ENCODE data around the gene COPZ2. TPM values are rescaled to one million over a fixed set of nuclear protein-coding genes. Genes with fewer than 3 reads are reported as not detected.
A peak's percentile ranks its signal among the peaks of the same experiment; 100 is the strongest.
"Not testable (repeated sequence)": the region's sequence is repeated elsewhere in the genome, so short reads cannot be mapped to it uniquely, and the experiment has no call there.

The COPZ2 gene
- polyA plus RNA-seq, 1 donor from 2014 or later = 1.7 TPM

- Mint-ChIP-seq H3K4me1 (peaks cover 8 to 21% (median 15%) of the 10 kb centered on the region in 3 donors), H3K27me3 (peaks cover 31% of the 10 kb centered on the region), H3K9me3 (no peaks in the 10 kb centered on the region), H3K4me3 (peak overlapping the region in 1 of 4 donors; percentile 48), H3K36me3 (no peaks in the 10 kb centered on the region), H3K27ac (no peak overlapping the region)
These were observed 23.6 kb downstream of the COPZ2 start for GRCh38 chr17:48013876-48014594.

GRCh38 chr17:48012654-48013053 lies 24.9 kb downstream of the COPZ2 start:
- H3K27ac Mint-ChIP-seq = peak overlapping the region in 1 of 3 donors; percentile 51
- H3K36me3 Mint-ChIP-seq = no peaks in the 10 kb centered on the region
- H3K9me3 Mint-ChIP-seq = no peaks in the 10 kb centered on the region
- peaks cover 31% of the 10 kb centered on the region for H3K27me3 Mint-ChIP-seq
- peaks cover 8 to 14% (median 14%) of the 10 kb centered on the region in 3 donors for H3K4me1 Mint-ChIP-seq
- H3K4me3 Mint-ChIP-seq = peak overlapping the region in 2 of 4 donors; percentile 79 to 95

- H3K36me3 Mint-ChIP-seq = no peaks in the 10 kb centered on the region
- H3K27me3 Mint-ChIP-seq = peaks cover 31% of the 10 kb centered on the region
- peak overlapping the region; percentile 52 to 95 (median 76) for H3K4me3 Mint-ChIP-seq
- no peaks in the 10 kb centered on the region for H3K9me3 Mint-ChIP-seq
- H3K27ac Mint-ChIP-seq = no peak overlapping the region
- H3K4me1 Mint-ChIP-seq = peaks cover 5 to 12% (median 10%) of the 10 kb centered on the region in 3 donors
These were observed 25.5 kb downstream of the COPZ2 start for GRCh38 chr17:48012151-48012520.

- Mint-ChIP-seq H3K27me3 (peaks cover 36% of the 10 kb centered on the region), H3K36me3 (no peaks in the 10 kb centered on the region), H3K4me1 (peaks cover 5 to 14% (median 12%) of the 10 kb centered on the region in 3 donors), H3K4me3 (peak overlapping the region; percentile 52 to 95 (median 76)), H3K27ac (no peak overlapping the region), H3K9me3 (no peaks in the 10 kb centered on the region)
These were observed 26.0 kb downstream of the COPZ2 start for GRCh38 chr17:48011405-48012150.

GRCh38 chr17:48010193-48010592 lies 27.4 kb downstream of the COPZ2 start:
- Mint-ChIP-seq H3K9me3 (no peaks in the 10 kb centered on the region), H3K27ac (no peak overlapping the region), H3K36me3 (no peaks in the 10 kb centered on the region), H3K4me1 (peaks cover 5 to 12% (median 10%) of the 10 kb centered on the region in 3 donors), H3K27me3 (peaks cover 36% of the 10 kb centered on the region), H3K4me3 (no peak overlapping the region)

- Mint-ChIP-seq H3K36me3 (no peaks in the 10 kb centered on the region), H3K4me1 (peaks cover 5 to 14% (median 11%) of the 10 kb centered on the region in 3 donors), H3K4me3 (no peak overlapping the region), H3K9me3 (no peaks in the 10 kb centered on the region), H3K27me3 (peaks cover 23% of the 10 kb centered on the region), H3K27ac (no peak overlapping the region)
These were observed 30.5 kb downstream of the COPZ2 start for GRCh38 chr17:48006936-48007709.

- Mint-ChIP-seq H3K27me3 (peaks cover 11% of the 10 kb centered on the region), H3K4me1 (peaks cover 0 to 6% (median 6%) of the 10 kb centered on the region in 3 donors), H3K27ac (no peak overlapping the region), H3K36me3 (no peaks in the 10 kb centered on the region), H3K4me3 (no peak overlapping the region), H3K9me3 (no peaks in the 10 kb centered on the region)
These were observed 32.6 kb downstream of the COPZ2 start for GRCh38 chr17:48004983-48005382.

GRCh38 chr17:48003417-48004151 lies 34.0 kb downstream of the COPZ2 start:
- H3K27me3 Mint-ChIP-seq = peaks cover 5% of the 10 kb centered on the region
- H3K27ac Mint-ChIP-seq = no peak overlapping the region
- H3K4me1 Mint-ChIP-seq = peaks cover 0 to 6% (median 6%) of the 10 kb centered on the region in 3 donors
- H3K4me3 Mint-ChIP-seq = no peak overlapping the region
- no peaks in the 10 kb centered on the region for H3K9me3 Mint-ChIP-seq
- no peaks in the 10 kb centered on the region for H3K36me3 Mint-ChIP-seq

GRCh38 chr17:48002916-48003416 lies 34.6 kb downstream of the COPZ2 start:
- no peaks in the 10 kb centered on the region for H3K9me3 Mint-ChIP-seq
- H3K36me3 Mint-ChIP-seq = no peaks in the 10 kb centered on the region
- peak overlapping the region in 1 of 3 donors; percentile 57 for H3K27ac Mint-ChIP-seq
- H3K4me3 Mint-ChIP-seq = no peak overlapping the region
- H3K4me1 Mint-ChIP-seq = peaks cover 0 to 6% (median 6%) of the 10 kb centered on the region in 3 donors
- peaks cover 5% of the 10 kb centered on the region for H3K27me3 Mint-ChIP-seq

GRCh38 chr17:48002266-48002915 lies 35.2 kb downstream of the COPZ2 start:
- Mint-ChIP-seq H3K9me3 (no peaks in the 10 kb centered on the region), H3K4me3 (no peak overlapping the region), H3K4me1 (peaks cover 0 to 6% (median 6%) of the 10 kb centered on the region in 3 donors), H3K27me3 (peaks cover 5% of the 10 kb centered on the region), H3K36me3 (no peaks in the 10 kb centered on the region), H3K27ac (peak overlapping the region in 1 of 3 donors; percentile 57)

GRCh38 chr17:48001657-48002056 lies 35.9 kb downstream of the COPZ2 start:
- H3K27ac Mint-ChIP-seq, H3K9me3 Mint-ChIP-seq, H3K27me3 Mint-ChIP-seq, H3K36me3 Mint-ChIP-seq, H3K4me3 Mint-ChIP-seq, H3K4me1 Mint-ChIP-seq: not testable (repeated sequence)

- Mint-ChIP-seq H3K36me3 (no peaks in the 10 kb centered on the region), H3K27me3 (no peaks in the 10 kb centered on the region), H3K4me3 (no peak overlapping the region), H3K9me3 (no peaks in the 10 kb centered on the region), H3K27ac (no peak overlapping the region), H3K4me1 (peaks cover 0 to 6% (median 3%) of the 10 kb centered on the region in 3 donors)
These were observed 36.4 kb downstream of the COPZ2 start for GRCh38 chr17:48001197-48001596.

GRCh38 chr17:47999582-47999981 lies 38.0 kb downstream of the COPZ2 start:
- peaks cover 0 to 6% (median 3%) of the 10 kb centered on the region in 3 donors for H3K4me1 Mint-ChIP-seq
- no peak overlapping the region for H3K4me3 Mint-ChIP-seq
- no peaks in the 10 kb centered on the region for H3K36me3 Mint-ChIP-seq
- no peaks in the 10 kb centered on the region for H3K9me3 Mint-ChIP-seq
- no peaks in the 10 kb centered on the region for H3K27me3 Mint-ChIP-seq
- no peak overlapping the region for H3K27ac Mint-ChIP-seq

- Mint-ChIP-seq H3K27ac (no peak overlapping the region), H3K27me3 (peaks cover 2% of the 10 kb centered on the region), H3K4me3 (no peak overlapping the region), H3K36me3 (no peaks in the 10 kb centered on the region), H3K9me3 (no peaks in the 10 kb centered on the region), H3K4me1 (peaks cover 0 to 6% (median 2%) of the 10 kb centered on the region in 3 donors)
These were observed 39.6 kb downstream of the COPZ2 start for GRCh38 chr17:47998044-47998443.

All from IgD-negative memory B cell (primary cell).